Naive thymus-derived CD8-positive, alpha-beta T cell (primary cell): Measurements from ENCODE around the gene TWIST2. TPM values are rescaled to one million over a fixed set of nuclear protein-coding genes. Genes with fewer than 3 reads are reported as not detected.

ENCODE experiments used
- ATAC-seq, 2 donors: fragments of 150-1000 bp; cut with Tn5 transposase in 1 of 2; sonication (Bioruptor Pico), chemical (Tn5 transposase) in 1 of 2; 1 replicate in 1 of 2; 2 replicates in 1 of 2; pipeline ENCODE4 v1.10.0; 2021; ENCODE audit warnings: mild to moderate bottlenecking in 2 of 2, moderate library complexity in 2 of 2
- POLR2A ChIA-PET: fragments of 350-600 bp; sonication (Branson Sonifier 250); formaldehyde crosslinking; loops from one replicate; lab custom pipeline; 2021; ENCODE audit warnings: antibody characterized with exemption; lab: Charles Lee
- DNase-seq, 10 donors: peaks; one replicate each; pipeline versions ENCODE4 v3.0.0 to v3.0.0-alpha.2; 2020 to 2022
- H3K27ac Mint-ChIP-seq, 10 donors: one replicate each; pipeline ENCODE4 v1.8.0; 2020 to 2022; ENCODE audit warnings: mild to moderate bottlenecking in 10 of 10, mixed read lengths in 10 of 10, moderate library complexity in 4 of 10, inconsistent platforms in 1 of 10
- H3K27me3 Mint-ChIP-seq, 5 donors: one replicate each; pipeline ENCODE4 v1.8.0; 2021 to 2022; ENCODE audit warnings: mixed read lengths in 5 of 5
- H3K36me3 Mint-ChIP-seq, 3 donors: one replicate each; pipeline ENCODE4 v1.8.0; 2020 to 2022; ENCODE audit warnings: mixed read lengths in 3 of 3, mild to moderate bottlenecking in 2 of 3, inconsistent platforms in 1 of 3
- H3K4me1 Mint-ChIP-seq, 4 donors: one replicate each; pipeline ENCODE4 v1.8.0; 2021 to 2022; ENCODE audit warnings: mixed read lengths in 4 of 4
- H3K4me3 Mint-ChIP-seq, 10 donors: one replicate each; pipeline ENCODE4 v1.8.0; 2020 to 2022; ENCODE audit warnings: mild to moderate bottlenecking in 10 of 10, mixed read lengths in 10 of 10, moderate library complexity in 6 of 10, inconsistent platforms in 1 of 10
- H3K9me3 Mint-ChIP-seq, 9 donors: one replicate each; pipeline ENCODE4 v1.8.0; 2020 to 2022; ENCODE audit warnings: mixed read lengths in 9 of 9, mild to moderate bottlenecking in 3 of 9, inconsistent platforms in 1 of 9, moderate library complexity in 1 of 9
- polyA plus RNA-seq, 3 donors: library from polyadenylated mRNA; unstranded; fragments of 300-500 nt; fragmentation: Illumina TruSeq; gene quantifications; one replicate each; pipeline ENCODE4 v1.2.3, GENCODE V29; 2021
- total RNA-seq, 8 experiments: library from RNA in 2 of 8; stranded (reverse) in 2 of 8; gene quantifications; one replicate each; pipeline ENCODE4 v1.2.3 and lab custom pipeline; 2021 to 2026

The TWIST2 gene
- total and polyA plus RNA-seq, 5 experiments from 2014 or later, result not detected

DNA sequence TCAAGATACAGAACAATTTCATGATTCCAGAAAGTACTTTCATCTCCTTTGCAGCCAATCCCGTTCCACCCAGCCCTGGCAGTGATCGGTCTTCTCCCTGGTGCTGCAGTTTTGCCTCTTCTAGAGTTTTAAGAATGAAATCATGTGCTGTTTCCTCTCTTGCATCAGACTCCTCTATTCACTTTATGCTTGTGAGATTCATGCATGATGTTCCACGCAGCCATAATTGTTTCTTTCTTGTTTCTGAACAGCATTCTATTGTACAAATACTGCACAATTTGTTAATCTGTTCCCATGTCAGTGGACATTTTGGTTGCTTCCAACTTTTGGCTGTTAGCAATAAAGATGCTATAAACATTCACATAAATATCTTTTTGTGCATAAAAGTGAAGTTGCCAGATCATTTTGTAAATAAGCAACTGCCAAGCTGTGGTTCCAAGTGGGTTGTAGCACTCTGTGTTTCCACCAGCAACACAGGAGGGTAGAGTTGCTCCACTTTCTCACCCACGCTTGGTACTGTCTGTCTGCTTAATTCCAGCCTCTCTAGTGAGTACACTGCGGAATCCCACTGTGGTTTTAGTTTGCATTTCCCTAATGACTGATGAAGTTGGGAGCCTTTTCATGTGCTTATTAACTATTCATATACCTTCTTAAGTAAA, 104.5 kb downstream of the TWIST2 start:
- Mint-ChIP-seq H3K27ac (no peak overlapping the region), H3K4me1 (peaks cover 0 to 9% (median 6%) of the 10 kb centered on the region in 4 donors), H3K9me3 (no peaks in the 10 kb centered on the region), H3K36me3 (no peaks in the 10 kb centered on the region), H3K27me3 (peaks cover 8 to 40% (median 21%) of the 10 kb centered on the region in 5 donors), H3K4me3 (no peak overlapping the region)
- POLR2A ChIA-PET, result no interaction called here
- DNase-seq, result no peak
- ATAC-seq, result no peak

GRCh38 chr2:238954841-238955591, 107.1 kb downstream of the TWIST2 start:
- DNase-seq, result no peak
- H3K27ac Mint-ChIP-seq, result no peak overlapping the region
- peaks cover 0 to 7% (median 0%) of the 10 kb centered on the region in 9 donors for H3K9me3 Mint-ChIP-seq
- H3K4me3 Mint-ChIP-seq, result no peak overlapping the region
- POLR2A ChIA-PET, result no interaction called here
- no peaks in the 10 kb centered on the region for H3K4me1 Mint-ChIP-seq
- peaks cover 13 to 63% (median 32%) of the 10 kb centered on the region in 5 donors for H3K27me3 Mint-ChIP-seq
- no peak for ATAC-seq
- no peaks in the 10 kb centered on the region for H3K36me3 Mint-ChIP-seq

- peaks cover 0 to 14% (median 0%) of the 10 kb centered on the region in 9 donors for H3K9me3 Mint-ChIP-seq
- H3K36me3 Mint-ChIP-seq, result no peaks in the 10 kb centered on the region
- peaks cover 13 to 63% (median 32%) of the 10 kb centered on the region in 5 donors for H3K27me3 Mint-ChIP-seq
- no peaks in the 10 kb centered on the region for H3K4me1 Mint-ChIP-seq
- H3K4me3 Mint-ChIP-seq, result no peak overlapping the region
- no peak for DNase-seq
- POLR2A ChIA-PET, result no interaction called here
- peak overlapping the region in 1 of 10 donors; percentile 9 for H3K27ac Mint-ChIP-seq
- ATAC-seq, result no peak
Measured at GRCh38 chr2:238955648-238956531, 108.0 kb downstream of the TWIST2 start.

- H3K27me3 Mint-ChIP-seq, result peaks cover 13 to 63% (median 33%) of the 10 kb centered on the region in 5 donors
- no peak overlapping the region for H3K4me3 Mint-ChIP-seq
- peaks cover 0 to 14% (median 0%) of the 10 kb centered on the region in 9 donors for H3K9me3 Mint-ChIP-seq
- H3K36me3 Mint-ChIP-seq, result no peaks in the 10 kb centered on the region
- H3K27ac Mint-ChIP-seq, result no peak overlapping the region
- DNase-seq (no peak), ATAC-seq (no peak)
- POLR2A ChIA-PET, result no interaction called here
- no peaks in the 10 kb centered on the region for H3K4me1 Mint-ChIP-seq
Measured at GRCh38 chr2:238956676-238957075, 108.8 kb downstream of the TWIST2 start.
